GM04503 (cell line): ENCODE data around the gene NDUFA6.
A peak's percentile ranks its signal among the peaks of the same experiment; 100 is the strongest.
"Not testable (repeated sequence)": the region's sequence is repeated elsewhere in the genome, so short reads cannot be mapped to it uniquely, and the experiment has no call there.

ENCODE experiments used
- DNase-seq: peaks from one replicate; pipeline ENCODE4 v3.0.0-alpha.2; 2012; ENCODE audit warnings: low read depth

The NDUFA6 gene

GRCh38 chr22:42090596-42091454, at the start of gene NDUFA6:
NDUFA6 (minus strand) TSS chr22:42090772; CDS start chr22:42090744, 28 bp downstream.
- peak; percentile 90 for DNase-seq

- not testable (repeated sequence) for DNase-seq
These were observed 49.6 kb upstream of the NDUFA6 start for GRCh38 chr22:42140153-42140552.

DNA sequence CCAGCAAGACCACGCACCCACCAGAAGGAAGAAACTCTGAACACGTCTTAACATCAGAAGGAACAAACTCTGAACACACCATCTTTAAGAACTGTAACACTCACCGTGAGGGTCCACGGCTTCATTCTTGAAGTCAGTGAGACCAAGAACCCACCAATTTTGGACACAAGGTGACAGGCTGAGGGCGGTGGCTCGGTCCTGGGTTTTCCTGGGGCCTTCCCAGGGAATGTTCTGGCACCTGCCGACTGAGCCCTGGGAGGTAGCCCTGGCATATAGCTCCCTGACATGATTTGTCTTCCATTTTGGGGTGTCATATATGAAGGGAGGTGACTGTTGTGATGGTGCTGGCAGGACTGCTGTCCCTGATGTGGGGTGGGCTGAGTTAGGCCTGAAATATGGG, 48.9 kb upstream of the NDUFA6 start:
- not testable (repeated sequence) for DNase-seq

GRCh38 chr22:42138972-42139371, 48.4 kb upstream of the NDUFA6 start:
- no peak for DNase-seq

- DNase-seq = no peak
These were observed 47.7 kb upstream of the NDUFA6 start for GRCh38 chr22:42138122-42138770.

- DNase-seq = not testable (repeated sequence)
These were observed 45.1 kb upstream of the NDUFA6 start for GRCh38 chr22:42135688-42136087.

- DNase-seq = no peak
These were observed 43.8 kb upstream of the NDUFA6 start for GRCh38 chr22:42134100-42135020.

DNA sequence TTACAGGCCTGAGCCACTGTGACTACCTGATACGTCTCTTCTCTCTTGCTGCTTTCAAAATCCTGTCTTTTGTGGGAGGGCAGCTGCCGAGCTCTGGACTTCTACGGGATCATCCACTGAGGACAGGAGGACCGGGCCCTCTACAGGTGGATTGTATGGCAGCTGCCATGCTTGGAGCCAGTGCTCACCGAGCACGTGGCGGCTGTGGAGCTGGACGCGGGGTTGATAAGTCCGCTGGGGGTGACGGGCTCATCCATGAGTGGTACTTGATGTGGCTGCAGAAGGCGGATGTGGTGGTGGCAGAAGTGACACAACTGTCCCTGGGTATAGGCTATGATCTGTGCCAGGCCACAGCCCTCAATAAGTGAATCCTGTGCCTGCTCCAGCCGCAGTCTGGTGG, 41.9 kb upstream of the NDUFA6 start:
- DNase-seq = no peak

- DNase-seq = no peak
These were observed 41.0 kb upstream of the NDUFA6 start for GRCh38 chr22:42131562-42131961.

GRCh38 chr22:42130639-42131431, 40.3 kb upstream of the NDUFA6 start, which contains the start of gene CYP2D6:
CYP2D6 (minus strand) TSS chr22:42130810; CDS start chr22:42130791, 19 bp downstream.
- DNase-seq = not testable (repeated sequence)

DNA sequence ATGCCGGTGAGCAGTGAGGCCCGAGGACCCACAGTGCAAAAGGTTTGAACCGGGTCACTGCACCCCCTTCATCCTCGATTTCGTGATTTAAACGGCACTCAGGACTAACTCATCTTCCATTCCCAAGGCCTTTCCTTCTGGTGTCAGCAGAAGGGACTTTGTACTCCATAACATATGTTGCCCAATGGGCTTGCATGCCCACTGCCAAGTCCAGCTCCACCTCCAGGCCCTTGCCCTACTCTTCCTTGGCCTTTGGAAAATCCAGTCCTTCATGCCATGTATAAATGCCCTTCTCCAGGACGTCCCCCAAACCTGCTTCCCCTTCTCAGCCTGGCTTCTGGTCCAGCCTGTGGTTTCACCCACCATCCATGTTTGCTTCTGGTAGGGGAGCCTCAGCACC, 39.6 kb upstream of the NDUFA6 start:
- DNase-seq = not testable (repeated sequence)

DNA sequence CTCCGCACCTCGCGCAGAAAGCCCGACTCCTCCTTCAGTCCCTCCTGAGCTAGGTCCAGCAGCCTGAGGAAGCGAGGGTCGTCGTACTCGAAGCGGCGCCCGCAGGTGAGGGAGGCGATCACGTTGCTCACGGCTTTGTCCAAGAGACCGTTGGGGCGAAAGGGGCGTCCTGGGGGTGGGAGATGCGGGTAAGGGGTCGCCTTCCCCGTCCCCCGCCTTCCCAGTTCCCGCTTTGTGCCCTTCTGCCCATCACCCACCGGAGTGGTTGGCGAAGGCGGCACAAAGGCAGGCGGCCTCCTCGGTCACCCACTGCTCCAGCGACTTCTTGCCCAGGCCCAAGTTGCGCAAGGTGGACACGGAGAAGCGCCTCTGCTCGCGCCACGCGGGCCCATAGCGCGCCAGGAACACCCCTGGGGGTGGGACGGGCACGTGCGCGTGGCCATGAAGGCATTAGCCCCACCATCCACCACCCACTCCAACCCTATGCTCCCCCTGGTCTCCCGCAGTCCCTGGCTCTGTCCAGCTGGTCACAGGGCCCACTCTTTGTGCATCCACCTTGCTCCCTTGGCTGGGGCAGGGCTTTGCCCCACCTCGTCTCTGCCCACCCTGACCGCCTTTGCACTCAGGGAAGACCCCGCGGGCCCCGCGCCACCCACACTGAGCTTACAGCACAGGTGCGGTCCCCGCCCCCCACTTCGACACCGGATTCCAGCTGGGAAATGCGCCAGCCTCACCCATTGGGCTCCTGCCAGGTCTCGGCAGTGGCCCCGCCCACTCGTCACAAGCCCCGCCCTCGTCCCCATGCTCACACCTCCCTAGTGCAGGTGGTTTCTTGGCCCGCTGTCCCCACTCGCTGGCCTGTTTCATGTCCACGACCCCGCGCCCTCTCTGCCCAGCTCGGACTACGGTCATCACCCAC, 38.5 kb upstream of the NDUFA6 start:
- not testable (repeated sequence) for DNase-seq

- not testable (repeated sequence) for DNase-seq
These were observed 37.4 kb upstream of the NDUFA6 start for GRCh38 chr22:42128007-42128406.

DNA sequence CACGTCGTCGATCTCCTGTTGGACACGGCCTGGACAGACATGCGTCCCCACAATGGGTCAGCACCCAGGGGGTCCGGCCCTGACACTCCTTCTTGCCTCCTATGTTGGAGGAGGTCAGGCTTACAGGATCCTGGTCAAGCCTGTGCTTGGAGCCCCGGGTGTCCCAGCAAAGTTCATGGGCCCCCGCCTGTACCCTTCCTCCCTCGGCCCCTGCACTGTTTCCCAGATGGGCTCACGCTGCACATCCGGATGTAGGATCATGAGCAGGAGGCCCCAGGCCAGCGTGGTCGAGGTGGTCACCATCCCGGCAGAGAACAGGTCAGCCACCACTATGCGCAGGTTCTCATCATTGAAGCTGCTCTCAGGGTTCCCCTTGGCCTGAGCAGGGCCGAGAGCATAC, 37.0 kb upstream of the NDUFA6 start:
- no peak for DNase-seq

GRCh38 chr22:42123529-42123928, 33.0 kb upstream of the NDUFA6 start:
- not testable (repeated sequence) for DNase-seq

- not testable (repeated sequence) for DNase-seq
These were observed 29.9 kb upstream of the NDUFA6 start for GRCh38 chr22:42120231-42121021.

GRCh38 chr22:42116848-42117424, 26.4 kb upstream of the NDUFA6 start:
- DNase-seq = no peak

DNA sequence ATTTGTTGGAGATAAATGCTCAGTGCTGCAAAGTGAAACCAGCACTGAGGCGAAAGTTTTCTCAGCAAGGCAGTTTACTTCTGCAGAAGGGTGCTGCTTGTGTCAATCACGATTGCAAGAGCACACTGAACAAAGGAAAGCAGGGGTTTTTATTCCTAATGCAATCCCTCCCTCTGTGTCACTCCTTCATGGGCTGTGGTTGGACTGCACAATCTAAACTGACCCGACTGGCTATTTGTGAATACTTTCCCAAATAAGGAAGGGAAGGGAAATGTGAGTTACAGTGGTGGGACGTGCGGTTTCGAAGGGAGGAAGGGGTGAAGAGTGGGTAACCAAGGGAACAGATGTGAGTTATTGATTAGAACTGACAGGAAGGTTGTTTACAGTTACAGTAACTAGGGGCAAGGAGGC, 24.9 kb upstream of the NDUFA6 start:
- not testable (repeated sequence) for DNase-seq

DNA sequence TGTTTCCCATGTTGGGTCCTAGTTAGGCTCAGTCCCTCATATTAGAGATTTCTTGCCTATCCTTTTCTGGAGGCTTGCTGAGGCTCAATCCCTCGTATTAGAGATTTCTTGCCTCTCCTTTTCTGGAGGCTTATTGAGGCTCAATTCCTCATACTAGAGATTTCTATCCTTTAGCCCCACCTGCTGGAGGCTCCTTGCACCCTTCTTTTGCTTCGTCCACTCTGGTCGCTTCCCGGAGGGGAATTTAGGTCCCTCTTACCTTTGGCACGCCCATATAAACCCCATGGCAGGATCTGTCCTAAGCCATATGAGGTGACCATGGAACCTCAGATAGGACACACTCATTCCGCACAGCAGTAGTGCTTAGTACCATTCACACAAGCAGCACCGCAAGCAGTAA, 24.1 kb upstream of the NDUFA6 start:
- no peak for DNase-seq
